ENCODE results near the gene MAPK11. TPM values are rescaled to one million over a fixed set of nuclear protein-coding genes. Genes with fewer than 3 reads are reported as not detected.

Gene MAPK11
- total and polyA plus RNA-seq, 9 of the 15 experiments (the other 6 are each of a cell fraction or from before 2014, with no cell fraction given): 0.06 to 14.6 (median 5.3) TPM

DNA sequence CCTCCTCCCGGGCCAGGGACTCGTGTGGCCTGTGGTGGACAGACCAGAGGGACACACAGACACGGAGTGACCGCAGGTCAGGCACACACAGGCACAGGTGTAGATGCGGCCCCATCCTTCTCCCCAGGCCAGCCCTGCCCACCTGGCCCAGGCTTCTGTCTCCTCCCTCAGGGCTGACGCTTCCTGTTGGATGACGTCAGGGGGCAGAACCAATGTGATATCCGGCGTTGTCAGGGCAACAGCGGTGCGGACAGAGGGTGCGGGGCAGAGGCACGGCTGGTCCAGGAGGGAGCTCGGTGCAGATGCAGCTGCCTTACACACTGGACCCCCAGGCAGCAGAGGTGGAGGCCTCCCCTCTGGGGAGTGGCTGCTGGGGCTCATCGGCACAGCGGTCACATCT, 22.4 kb downstream of the MAPK11 start (continued):
- TF ChIP-seq, protein P1, sequence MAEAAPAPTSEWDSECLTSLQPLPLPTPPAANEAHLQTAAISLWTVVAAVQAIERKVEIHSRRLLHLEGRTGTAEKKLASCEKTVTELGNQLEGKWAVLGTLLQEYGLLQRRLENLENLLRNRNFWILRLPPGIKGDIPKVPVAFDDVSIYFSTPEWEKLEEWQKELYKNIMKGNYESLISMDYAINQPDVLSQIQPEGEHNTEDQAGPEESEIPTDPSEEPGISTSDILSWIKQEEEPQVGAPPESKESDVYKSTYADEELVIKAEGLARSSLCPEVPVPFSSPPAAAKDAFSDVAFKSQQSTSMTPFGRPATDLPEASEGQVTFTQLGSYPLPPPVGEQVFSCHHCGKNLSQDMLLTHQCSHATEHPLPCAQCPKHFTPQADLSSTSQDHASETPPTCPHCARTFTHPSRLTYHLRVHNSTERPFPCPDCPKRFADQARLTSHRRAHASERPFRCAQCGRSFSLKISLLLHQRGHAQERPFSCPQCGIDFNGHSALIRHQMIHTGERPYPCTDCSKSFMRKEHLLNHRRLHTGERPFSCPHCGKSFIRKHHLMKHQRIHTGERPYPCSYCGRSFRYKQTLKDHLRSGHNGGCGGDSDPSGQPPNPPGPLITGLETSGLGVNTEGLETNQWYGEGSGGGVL (CRISPR knock-in tag; IDR thresholded peaks at IDR 0.05): no peak
- TF ChIP-seq POLR2A (conservative IDR thresholded peaks at IDR 0.05) (no peak), PRPF4 (IDR thresholded peaks at IDR 0.05; ENCODE audit: insufficient read depth, low read depth, low read length, poor library complexity, severe bottlenecking) (no peak), TAF7 (tag; IDR thresholded peaks at IDR 0.05) (no peak), ZBTB7A (IDR thresholded peaks at IDR 0.05; ENCODE audit: borderline replicate concordance, control insufficient read depth, low read depth, low read length) (no peak), KLF13 (tag; IDR thresholded peaks at IDR 0.05; ENCODE audit: borderline replicate concordance, low read depth) (no peak), GTF2E2 (tag; IDR thresholded peaks at IDR 0.05) (no peak), PPARD (CRISPR knock-in tag; IDR thresholded peaks at IDR 0.05) (no peak), NFIC (IDR thresholded peaks at IDR 0.05) (no peak), CBX2 (IDR thresholded peaks at IDR 0.05; ENCODE audit: insufficient read depth, low read length, poor library complexity, severe bottlenecking) (no peak), RUNX1 (IDR thresholded peaks at IDR 0.05; ENCODE audit: low read depth) (no peak)
- TF ChIP-seq, protein P2, sequence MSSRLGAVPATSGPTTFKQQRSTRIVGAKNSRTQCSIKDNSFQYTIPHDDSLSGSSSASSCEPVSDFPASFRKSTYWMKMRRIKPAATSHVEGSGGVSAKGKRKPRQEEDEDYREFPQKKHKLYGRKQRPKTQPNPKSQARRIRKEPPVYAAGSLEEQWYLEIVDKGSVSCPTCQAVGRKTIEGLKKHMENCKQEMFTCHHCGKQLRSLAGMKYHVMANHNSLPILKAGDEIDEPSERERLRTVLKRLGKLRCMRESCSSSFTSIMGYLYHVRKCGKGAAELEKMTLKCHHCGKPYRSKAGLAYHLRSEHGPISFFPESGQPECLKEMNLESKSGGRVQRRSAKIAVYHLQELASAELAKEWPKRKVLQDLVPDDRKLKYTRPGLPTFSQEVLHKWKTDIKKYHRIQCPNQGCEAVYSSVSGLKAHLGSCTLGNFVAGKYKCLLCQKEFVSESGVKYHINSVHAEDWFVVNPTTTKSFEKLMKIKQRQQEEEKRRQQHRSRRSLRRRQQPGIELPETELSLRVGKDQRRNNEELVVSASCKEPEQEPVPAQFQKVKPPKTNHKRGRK (tag; IDR thresholded peaks at IDR 0.05): no peak
- TF ChIP-seq, protein P3, sequence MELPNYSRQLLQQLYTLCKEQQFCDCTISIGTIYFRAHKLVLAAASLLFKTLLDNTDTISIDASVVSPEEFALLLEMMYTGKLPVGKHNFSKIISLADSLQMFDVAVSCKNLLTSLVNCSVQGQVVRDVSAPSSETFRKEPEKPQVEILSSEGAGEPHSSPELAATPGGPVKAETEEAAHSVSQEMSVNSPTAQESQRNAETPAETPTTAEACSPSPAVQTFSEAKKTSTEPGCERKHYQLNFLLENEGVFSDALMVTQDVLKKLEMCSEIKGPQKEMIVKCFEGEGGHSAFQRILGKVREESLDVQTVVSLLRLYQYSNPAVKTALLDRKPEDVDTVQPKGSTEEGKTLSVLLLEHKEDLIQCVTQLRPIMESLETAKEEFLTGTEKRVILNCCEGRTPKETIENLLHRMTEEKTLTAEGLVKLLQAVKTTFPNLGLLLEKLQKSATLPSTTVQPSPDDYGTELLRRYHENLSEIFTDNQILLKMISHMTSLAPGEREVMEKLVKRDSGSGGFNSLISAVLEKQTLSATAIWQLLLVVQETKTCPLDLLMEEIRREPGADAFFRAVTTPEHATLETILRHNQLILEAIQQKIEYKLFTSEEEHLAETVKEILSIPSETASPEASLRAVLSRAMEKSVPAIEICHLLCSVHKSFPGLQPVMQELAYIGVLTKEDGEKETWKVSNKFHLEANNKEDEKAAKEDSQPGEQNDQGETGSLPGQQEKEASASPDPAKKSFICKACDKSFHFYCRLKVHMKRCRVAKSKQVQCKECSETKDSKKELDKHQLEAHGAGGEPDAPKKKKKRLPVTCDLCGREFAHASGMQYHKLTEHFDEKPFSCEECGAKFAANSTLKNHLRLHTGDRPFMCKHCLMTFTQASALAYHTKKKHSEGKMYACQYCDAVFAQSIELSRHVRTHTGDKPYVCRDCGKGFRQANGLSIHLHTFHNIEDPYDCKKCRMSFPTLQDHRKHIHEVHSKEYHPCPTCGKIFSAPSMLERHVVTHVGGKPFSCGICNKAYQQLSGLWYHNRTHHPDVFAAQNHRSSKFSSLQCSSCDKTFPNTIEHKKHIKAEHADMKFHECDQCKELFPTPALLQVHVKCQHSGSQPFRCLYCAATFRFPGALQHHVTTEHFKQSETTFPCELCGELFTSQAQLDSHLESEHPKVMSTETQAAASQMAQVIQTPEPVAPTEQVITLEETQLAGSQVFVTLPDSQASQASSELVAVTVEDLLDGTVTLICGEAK (IDR thresholded peaks at IDR 0.05): no peak
- TF ChIP-seq, protein P3 (CRISPR knock-in tag; IDR thresholded peaks at IDR 0.05): no peak
- TF ChIP-seq, protein P4, sequence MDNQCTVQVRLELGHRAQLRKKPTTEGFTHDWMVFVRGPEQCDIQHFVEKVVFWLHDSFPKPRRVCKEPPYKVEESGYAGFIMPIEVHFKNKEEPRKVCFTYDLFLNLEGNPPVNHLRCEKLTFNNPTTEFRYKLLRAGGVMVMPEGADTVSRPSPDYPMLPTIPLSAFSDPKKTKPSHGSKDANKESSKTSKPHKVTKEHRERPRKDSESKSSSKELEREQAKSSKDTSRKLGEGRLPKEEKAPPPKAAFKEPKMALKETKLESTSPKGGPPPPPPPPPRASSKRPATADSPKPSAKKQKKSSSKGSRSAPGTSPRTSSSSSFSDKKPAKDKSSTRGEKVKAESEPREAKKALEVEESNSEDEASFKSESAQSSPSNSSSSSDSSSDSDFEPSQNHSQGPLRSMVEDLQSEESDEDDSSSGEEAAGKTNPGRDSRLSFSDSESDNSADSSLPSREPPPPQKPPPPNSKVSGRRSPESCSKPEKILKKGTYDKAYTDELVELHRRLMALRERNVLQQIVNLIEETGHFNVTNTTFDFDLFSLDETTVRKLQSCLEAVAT (IDR thresholded peaks at IDR 0.05): no peak

All from K562 (cell line).